HG03520 (cell line): ENCODE data around the gene GSE1.

Source experiments
- ATAC-seq: cut with Tn5 transposase; IDR thresholded peaks from one replicate; pipeline ENCODE4 v1.9.1; 2021; ENCODE audit warnings: mild to moderate bottlenecking, moderate library complexity; ENCODE audit not compliant: unreplicated experiment

GSE1 gene

DNA sequence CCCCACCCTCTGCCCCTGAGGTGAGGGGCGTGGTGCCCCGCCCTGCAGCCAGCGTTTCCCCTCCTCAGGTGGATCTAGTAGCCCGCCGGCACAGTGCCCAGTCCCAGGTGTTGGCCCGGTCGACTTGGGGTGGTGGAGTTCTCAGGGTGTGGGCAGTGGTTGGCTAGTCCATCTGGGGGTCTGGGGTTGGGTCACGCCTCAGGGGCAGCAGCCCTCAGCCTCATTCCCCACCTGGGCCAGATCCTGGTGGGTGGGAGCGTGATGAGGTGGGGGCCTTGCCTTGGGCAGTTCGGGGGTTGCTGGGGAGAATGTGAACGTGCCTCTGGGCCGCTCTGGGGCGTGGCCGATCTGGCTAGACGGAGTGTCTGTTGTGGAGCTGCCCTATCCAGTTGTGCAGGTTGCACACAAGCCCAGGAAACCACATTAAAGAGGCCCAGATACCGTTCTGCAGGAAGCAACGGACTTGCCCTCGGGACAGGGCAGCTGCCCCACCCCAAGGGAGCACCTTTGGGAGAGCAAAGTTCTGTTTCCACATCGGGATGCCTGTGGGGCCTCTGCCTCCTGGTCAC is 32.0 kb downstream of the GSE1 start:
- no peak for ATAC-seq

DNA sequence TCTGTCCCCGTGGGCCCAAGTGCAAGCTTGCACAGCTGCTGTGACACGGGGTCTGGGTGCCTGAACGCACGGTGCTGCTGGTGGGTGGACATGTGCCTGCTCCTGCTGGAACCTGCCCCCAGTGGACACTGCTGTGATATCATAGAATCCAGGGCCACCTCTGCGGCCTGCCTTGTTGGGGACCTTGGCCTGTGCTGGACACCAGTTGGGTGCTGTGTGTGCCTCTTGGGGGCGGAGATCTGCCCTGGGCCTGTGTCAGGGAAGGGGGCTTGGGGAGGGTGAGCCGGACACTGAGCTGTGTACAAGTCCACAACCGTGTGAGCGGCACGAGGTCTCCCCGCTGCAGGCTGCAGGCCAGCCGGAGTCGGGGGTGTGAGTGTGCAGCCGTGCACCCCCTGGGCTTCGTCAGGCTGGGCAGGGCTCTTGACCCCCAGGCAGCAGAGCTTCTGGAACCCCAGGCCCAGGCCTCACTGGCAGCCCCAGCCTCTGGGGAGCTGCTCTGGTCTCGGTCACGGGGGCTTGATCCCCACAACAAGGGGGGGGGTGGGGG is 33.3 kb downstream of the GSE1 start:
- ATAC-seq = no peak

DNA sequence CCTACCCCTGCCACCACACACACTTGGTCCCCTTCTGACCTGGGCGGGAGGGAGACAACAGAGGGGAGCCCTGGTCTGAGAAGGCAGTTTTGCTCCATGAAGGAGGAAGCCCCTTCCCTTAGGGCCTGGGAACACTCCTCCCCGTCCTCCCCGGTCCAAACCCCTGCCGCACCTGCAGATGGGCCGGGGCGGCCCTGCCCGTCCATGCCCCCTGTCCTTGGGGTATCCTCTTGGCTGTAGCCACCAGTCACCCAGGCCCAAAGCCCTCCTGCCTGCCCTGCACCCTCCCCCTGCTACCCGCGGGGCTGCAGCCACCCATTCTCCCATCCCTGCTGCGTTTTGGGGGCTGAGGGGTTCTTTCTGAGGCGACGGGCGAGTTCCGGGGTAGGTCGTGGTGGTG is 33.9 kb downstream of the GSE1 start:
- no peak for ATAC-seq

DNA sequence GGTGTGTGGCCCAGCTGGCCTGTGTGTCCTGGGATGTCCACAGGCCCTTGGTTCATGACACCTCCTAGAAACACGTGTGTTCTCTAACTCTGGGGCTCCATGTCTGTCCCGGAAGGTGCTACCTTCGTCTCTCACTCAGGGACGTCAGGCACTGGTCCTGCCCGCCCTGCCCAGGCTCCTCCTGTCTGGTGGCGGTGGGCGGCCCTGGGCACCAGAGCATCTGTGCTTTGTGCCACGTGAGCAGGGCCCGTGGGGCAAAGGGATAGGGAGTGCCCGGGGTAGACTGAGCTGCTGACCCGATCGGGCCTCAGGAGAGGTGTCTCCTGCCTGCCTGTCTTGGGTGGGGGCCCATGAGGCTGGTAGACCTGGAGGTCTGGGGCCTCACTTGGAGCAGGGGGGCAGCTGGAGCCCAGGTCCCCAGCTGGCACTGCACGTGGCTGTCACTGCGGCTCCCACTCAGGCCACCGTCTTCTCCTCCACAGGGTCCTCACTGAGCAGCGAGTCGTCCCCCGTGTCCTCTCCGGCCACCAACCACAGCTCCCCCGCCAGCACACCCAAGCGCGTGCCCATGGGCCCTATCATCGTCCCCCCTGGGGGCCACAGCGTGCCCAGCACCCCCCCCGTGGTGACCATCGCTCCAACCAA is 35.1 kb downstream of the GSE1 start:
- no peak for ATAC-seq

DNA sequence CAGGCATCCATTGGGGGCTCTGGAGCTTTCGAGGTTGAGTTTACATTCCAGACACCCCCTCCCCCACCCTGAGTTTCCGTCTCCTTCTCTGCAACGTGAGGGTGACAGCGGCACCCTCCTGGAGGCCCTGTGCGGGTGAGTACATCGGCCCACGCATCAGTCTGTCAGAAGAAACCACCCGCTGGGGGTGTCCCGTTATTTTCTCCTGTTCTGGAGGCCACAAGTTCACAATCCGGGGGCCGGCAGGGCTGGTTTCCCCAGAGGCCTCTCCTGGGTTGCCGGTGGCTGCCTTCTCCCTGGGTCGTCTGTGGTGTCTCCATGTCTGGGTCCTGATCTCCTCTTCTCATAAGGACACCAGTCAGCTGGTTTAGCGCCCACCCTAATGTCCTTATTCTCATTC is 35.7 kb downstream of the GSE1 start:
- ATAC-seq = no peak

DNA sequence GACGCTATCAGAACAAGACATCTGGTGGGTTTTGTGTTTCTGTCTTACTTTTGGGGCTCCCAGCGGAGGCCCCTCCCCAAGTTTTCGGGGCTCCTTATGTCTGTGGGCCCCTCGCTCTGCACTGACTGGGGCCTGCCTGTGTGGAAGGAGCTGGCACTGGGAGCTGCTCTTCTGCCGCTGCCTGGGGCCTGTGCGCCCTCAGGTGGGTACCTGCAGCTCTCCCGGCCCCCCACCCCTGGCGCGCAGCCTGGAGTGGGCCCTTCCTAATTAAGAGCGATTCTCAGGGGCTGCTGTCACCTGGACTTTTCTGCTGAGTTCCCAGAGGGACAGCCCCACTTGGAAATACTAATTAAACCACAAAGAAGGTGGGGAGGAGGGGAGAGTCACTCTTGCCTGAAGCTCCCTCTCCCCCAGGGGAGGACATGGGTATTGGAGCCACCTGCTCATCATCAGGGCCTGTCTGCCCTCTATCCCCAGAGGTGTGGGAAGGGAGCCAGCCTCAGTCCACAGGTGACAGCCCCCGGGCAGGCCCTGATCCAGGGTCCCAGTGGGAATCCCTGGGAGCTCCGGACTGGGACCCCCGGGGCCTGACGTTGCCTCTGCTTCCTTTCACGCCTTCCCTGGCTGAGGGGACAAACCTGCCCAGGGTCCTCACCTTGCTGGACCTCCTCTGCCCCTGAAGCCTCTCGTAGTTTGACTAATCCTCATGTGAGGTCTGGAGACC is 36.5 kb downstream of the GSE1 start:
- ATAC-seq = no peak

DNA sequence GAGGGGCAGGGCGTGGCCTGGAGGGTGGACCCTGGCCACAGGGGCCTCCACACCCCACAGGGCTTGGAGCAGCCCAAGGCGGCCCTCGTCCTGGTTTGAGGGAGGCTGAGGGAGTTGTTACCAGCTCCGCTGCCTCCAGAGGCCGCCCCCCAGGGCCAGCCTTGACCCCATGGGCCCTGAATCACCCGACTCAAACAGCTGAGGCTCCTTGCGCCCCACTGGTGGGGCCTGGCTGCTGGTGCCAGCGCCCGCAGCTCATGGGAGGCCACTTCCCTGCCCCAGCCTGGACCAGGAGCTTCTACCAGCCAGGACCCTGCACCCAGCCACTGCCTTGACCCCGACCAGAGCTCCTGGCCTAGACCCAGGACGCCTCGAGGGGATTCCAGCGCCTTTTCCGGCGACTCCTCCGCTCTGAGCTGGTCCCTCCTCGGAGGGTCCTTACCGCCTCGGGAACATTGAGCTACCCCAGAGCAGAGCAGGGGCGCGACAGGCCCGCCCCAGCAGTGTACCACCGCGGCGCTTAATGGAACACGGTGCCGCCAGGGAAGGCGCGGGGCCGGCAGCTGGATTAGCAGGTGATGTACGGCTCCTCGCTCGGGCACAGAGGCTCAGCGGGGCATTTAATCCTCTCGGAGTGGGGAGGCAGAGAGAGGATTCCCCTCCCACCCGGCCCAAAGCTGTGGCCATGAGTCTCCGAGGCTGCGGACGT is 37.2 kb downstream of the GSE1 start:
- ATAC-seq = no peak

DNA sequence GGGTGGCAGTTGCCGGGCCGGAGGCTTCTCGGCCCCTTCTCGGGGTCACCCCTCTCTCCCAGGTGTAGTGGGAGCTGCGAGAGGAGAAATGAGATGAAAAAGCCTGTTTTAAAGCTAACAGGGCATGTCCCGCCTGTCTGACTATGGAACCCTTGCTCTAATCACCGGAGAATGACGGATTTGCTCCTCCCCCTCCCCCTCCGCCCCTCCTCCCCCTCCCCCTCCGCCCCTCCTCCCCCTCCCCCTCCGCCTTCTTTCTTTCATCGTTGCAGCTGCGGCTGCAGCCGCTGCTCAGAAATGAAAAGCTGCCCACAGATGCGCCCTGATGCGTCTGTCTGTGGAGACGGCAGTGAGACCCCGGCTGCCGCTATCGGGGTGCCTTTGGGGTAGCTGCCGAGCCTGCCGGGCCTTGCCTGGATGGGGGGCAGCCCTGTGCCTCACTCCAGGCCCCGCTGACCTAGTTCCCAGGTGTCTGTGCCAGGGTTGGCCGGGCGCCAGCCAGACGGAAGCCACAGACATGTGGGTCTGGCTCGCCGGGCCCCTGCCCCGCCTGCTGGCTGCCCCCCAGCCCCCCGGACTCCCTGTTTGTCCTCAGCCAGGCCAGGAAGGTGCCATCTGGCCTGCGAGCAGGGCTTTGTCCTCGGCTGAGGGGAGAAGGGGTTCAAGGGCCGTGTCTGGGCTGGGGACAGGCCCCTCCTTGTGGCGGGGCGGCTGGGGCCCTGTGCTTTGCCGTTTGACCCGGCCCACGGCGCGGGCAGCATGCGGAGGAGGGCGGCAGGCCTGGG is 37.9 kb downstream of the GSE1 start:
- ATAC-seq = no peak

DNA sequence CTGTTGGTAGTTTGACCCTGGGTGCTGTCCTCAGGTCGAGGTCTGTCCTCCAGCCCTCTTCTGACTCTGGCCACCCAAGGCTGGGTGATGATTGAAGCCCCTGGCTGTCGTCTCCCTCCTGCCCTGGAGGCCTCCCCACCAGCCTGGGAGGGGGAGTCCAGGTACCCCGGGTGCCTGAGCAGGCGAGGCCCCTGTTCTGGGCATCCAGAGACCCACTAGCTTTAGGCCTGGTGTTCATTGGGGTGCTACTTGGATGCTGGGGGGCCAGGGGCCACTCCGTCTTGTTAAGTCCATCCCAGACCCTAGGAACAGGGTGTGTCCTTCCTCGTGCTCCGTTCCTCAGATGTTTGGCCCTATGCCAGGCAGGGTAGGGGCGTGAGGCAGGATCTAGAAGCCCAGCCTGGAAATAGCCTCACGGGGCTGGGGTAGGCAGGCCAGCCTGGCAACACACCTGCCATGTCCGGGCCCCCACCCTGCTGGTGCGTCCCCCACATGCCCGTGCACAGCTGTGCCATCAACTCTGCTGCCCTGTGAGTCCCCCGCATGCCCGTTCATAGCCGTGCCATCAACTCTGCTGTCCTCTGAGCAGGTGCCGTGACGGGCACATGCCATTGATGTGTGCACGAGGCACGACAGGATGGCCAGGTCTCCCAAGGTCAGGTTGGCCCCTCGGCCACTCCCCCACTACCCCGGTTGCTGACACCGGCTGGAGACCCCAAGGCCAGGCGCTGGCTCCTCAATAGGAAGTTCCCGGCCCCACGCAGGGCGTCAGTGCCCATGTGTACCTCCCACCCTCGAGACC is 38.7 kb downstream of the GSE1 start:
- ATAC-seq = no peak

DNA sequence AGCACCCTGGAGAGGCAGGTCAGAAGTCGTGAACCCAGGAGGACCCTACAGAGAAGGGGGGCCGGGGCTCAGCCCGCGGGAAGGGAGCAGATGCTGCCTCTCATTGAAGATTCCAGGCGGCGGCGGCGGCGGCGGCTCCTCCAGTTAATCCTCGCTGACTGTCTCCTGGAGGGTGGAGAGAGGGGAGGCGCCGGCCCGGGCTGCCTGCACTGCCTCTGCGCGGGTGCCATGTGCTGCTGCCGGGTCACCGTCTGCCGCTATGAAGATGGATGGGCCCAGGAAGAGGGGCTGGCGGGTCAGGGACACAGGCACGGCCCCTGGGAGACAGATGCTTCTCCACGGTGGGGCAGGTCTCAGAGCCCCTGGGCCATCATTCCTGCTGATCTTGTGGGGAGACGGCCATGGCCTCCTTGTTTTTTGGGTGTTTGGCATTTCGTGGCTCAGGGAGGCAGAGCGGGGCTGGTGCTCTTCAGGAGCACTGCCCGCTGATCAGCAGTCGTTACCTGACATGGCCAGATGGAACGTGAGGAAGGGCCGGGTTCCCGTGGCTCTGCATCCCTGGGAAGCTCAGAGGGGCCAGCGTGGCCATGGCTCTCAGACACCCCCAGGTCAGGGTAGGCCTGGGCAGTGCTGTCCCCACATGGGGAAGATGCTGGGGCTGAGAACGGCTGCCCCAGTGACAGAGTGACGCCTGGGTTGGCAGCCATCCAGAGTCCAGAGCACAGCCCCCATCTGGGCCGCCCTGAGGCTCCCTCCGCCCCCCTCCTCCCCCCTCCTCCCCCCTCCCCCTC is 39.5 kb downstream of the GSE1 start:
- ATAC-seq = no peak

DNA sequence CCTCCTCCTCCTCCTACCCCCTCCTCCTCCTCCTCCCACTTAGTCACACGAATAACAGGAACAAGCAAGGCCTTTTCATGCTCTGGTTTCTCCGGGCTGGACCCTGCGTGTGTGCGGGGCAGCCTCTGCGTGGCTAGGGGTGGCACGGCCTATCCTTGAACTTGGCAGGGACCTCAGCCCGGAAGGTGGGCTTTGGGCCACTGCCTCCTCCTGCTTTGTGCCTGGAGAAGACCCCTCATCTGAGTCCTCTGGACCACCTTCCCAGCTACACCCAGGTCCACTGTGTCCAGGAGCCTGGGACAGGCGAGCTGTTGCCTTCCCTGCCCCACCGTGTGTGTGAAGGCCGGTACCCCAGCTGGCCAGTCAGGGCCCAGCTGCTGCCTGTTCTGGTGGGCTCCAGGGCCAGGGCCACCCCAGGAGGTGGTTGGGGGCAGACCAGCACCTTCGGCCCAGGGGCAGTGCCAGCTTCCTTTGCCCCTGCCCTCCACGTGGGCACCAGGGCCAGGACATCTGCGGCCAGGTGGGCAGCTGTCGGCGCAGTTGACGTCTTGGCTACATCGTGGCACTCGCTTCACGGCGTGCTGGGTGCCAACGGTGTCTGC is 40.3 kb downstream of the GSE1 start:
- ATAC-seq = no peak

GRCh38 chr16:85654251-85655095 is 41.4 kb downstream of the GSE1 start:
- no peak for ATAC-seq

- ATAC-seq = no peak
Measured at GRCh38 chr16:85655216-85656129, 42.4 kb downstream of the GSE1 start.

- no peak for ATAC-seq
Measured at GRCh38 chr16:85656351-85657266, 43.5 kb downstream of the GSE1 start.

- no peak for ATAC-seq
Measured at GRCh38 chr16:85657267-85657650, 44.1 kb downstream of the GSE1 start.

DNA sequence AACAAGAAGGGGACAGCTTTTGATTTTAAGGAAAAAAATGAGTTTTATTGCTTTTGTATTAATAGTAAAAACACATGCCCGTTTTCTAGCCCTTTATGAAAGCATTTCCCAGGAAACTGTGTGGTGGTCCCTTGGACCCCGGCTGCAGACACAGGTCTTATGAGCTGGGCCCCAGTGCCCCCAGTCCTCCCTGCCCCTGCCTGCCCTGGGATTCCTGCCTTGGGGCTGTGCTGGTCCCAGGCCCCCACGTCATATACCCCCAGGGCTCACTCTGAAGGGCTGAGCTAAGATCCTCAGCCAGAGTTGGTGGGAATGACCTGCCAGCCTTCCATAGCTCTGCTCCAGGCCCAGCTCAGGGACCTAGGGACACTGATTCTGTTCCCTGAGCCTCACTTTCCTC is 44.9 kb downstream of the GSE1 start:
- no peak for ATAC-seq
